NCI-H345 (cell line): ENCODE results near the gene ADARB2.

Experiments used
- DNase-seq: peaks from one replicate; lab custom pipeline; 2025; lab: John Stamatoyannopoulos, UW

Gene ADARB2

DNA sequence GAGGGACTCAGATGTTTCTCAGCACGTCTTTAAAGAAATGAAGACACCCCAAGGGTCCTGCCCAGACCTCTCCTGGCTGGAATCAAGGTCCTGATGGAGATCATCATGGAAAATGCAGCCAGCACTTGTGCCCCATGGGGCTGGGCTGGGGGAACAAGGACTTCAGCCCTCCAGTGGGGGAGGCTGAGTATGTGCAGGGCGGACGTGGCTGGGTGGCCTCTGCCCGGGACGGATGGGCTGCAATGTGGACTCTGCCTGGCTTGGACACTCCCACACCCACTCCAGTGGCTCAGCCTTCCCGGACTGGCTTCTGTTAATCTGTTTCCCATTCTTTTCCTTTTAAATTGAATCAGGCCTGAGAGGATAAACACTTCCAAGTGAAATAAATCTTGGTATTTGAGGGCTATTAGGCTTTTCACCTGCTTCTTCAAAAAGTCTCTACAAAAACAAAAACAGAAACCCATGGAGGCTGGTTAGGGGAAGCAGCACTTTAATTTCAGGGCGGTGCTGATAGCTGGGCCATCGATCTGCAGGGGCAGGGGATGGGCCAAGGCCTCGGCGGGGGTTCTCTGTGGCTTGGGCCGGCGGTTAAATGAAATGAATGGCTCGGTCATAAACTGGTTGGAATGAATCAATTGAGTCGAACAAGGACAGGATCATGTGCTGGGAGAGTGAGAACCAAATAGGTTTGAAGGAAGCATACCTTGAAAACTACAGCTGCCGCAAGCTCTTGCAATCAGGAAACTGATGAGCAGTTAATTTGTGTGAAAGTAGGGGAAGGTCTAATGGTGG lies 51.4 kb downstream of the ADARB2 start:
- DNase-seq = no peak

- DNase-seq = no peak
These were observed 52.3 kb downstream of the ADARB2 start for GRCh38 chr10:1684991-1685390.

GRCh38 chr10:1683649-1684048 lies 53.7 kb downstream of the ADARB2 start:
- DNase-seq = no peak

DNA sequence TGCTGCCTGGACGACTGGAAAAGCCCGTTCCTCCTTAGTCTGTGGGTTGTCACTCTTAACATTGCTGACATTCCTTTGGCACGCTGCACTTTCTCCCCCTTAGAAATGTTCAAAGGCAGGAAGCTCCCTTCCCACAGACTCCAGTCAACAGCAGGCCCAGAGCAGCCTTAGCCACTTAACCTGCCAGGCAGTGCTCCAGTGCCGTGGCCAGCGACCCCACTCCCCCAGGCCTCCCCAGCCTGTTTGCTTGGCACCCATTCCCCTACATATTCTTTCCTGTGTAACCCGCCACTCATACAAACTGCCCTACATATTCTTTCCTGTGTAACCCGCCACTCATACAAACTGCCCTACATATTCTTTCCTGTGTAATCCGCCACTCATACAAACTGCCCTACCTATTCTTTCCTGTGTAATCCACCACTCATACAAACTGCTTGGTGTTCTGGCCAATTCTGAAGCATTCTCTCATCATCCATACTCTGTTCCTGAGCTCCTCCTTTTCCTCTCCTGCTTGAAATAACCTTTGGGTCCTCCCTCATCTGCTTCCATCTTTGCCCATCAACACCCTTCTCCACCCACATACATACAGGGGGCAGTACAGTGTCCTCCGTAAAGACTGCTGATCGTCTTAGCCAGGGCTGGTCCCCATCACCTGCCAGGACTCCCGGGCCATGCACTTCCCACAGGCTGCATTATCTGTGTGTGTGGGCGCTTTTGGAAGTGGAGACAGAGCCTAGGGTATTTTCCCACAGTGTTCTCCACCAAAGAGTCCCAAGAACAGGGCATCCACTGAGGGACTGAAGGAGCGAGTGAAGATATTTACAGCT lies 57.3 kb downstream of the ADARB2 start:
- DNase-seq = no peak

DNA sequence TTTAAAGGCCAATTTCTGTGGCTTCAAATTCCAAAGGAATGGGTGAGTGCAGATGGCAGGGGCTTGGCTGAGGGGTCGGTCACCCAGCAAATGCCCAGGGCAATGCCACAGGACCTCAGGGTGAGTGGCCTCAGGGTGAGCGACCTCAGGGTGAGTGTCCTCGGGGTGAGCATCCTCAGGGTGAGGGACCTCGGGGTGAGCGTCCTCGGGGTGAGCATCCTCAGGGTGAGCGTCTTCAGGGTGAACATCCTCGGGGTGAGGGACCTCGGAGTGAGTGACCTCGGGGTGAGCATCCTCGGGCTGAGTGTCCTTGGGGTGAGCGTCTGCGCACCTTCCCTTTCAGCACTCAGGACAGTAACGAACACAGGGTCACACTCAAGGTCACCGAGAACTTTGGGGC lies 59.2 kb downstream of the ADARB2 start:
- no peak for DNase-seq

- peak; percentile 1 for DNase-seq
These were observed 59.9 kb downstream of the ADARB2 start for GRCh38 chr10:1677307-1677939.

DNA sequence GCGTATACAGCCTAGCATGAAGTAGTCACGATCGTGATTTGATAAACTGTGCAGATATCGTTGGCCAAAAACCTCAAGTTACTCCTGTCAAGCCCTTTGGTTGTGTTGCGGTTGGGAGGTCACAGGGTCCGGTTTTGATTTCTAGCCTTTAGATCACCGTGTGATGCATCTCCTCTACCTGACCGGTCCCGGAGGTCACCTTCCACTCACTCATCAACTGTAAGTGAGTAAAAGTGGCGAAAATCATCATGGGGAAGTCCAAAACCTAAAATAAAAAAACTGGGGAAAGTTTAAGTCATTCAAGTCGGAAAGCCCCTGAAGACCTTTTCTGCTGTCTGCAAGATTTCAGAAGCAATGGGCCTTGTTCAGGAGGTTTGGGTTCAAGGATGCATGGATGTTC lies 62.8 kb downstream of the ADARB2 start:
- no peak for DNase-seq

GRCh38 chr10:1673568-1674345 lies 63.6 kb downstream of the ADARB2 start:
- no peak for DNase-seq

DNA sequence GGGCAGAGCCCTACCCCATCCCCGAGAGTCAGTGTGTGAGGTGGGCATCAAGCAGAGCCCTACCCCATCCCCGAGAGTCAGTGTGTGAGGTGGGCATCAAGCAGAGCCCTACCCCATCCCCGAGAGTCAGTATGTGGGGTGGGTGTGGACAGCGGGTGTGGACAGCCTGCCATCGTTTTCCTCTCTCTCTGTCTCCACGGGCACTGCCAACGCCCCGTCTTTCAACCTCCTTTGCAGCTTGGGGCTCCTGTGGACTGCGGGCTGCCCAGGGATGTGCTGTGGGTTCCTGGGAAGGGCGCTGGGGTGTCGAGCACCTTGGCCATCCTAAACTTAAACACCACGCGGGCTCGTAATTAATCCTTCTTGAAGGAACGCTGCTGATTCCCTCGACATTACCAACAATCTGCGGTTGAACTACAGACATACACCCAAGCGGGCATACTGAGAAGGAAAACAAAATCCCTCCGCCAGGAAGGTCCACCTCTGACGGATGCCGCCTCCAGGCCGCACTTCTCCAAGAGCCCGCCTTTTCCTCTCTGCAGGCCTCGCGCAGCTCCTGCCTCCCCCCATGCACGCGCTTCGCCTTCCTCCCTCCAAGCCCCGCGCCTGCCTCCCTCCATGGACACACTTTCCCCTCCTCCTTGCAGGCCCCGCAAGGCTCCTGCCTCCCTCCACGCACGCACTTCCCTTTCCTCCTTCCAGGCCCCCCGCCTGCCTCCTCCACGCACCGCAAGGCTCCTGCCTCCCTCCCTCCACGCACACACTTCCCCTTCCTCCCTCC lies 65.1 kb downstream of the ADARB2 start:
- DNase-seq = no peak

DNA sequence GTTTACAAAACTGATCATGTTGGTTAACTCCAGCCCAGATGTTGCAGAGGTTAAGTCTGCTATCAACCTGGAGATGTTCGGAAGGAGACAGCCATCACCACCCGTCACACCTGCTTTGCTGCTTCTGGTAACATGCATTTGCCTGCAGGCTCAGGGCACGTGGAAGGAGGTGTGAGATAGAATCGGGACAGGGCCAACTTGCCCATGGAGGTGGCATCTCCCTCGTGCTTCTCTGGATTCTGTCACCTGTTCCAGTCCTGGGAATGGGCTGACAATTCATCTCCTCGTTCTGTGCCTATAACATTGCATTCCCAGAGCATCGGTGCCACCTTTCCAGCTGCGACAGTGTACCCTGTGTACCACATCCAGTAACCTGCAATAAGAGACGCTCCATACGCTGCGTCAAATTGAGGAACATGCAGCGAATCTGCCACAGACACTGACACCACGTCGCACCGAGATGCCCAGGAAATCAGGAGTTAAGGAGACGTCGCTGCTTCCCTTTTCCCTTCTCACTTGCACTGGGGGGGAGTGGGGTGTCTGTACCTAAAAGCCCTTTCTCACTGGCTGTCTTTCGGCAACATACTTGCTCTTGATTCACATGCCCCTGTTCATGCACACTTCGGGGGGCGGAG lies 65.8 kb downstream of the ADARB2 start:
- DNase-seq = no peak

DNA sequence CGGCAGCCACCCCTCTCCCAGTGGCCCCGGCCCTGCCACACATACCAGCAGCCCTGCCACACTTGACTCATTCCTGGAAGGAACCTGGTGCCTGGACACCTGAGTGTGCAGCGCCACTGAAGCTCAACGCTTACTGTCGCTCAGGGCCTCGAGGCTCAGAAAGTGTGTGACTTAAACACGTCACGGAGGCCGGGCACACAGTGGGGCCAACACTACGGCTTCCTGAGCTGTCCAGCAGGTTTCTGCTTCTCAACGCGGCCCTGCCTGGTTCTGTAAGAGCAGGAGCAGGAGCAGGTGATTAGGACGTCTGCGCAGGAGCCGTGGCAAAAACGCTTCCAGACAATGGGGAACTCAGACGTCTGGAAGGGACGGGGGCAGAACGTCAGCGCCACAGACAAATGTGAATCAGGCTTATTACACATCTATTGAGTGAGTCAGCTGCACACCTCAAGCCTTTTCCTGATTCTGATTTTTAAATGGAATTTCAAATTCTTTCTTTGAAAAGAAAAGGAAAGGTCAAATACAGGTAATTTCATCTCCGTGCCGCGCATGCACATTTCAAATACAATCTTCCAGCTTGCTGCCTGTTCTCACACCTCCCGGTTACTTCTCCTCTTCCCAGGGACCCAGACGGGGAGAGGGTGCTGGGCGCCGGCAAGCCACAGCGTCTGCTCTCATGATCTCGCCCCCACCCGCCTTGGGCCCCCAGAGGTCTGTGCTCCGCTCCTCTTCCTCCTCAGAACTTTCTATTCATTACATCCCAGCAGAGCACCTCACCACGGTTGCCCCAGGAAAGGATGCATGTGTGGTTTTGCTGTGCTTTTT lies 66.6 kb downstream of the ADARB2 start:
- DNase-seq = no peak

DNA sequence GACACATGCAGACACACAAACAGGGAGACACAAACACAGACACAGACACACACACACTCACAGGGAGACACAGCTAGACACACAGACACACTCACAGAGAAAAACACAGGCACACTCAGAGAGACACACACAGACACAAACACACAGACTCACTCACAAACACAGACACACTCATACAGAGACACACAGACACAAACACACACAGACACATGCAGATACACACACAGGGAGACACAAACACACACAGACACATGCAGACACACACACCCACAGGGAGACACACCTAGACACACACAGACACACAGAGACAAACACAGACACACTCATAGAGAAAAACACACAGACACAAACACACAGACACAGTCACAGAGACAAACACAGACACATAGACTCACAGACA lies 67.9 kb downstream of the ADARB2 start:
- no peak for DNase-seq

- DNase-seq = no peak
These were observed 68.9 kb downstream of the ADARB2 start for GRCh38 chr10:1668399-1668798.

GRCh38 chr10:1667392-1667791 lies 69.9 kb downstream of the ADARB2 start:
- DNase-seq = no peak

DNA sequence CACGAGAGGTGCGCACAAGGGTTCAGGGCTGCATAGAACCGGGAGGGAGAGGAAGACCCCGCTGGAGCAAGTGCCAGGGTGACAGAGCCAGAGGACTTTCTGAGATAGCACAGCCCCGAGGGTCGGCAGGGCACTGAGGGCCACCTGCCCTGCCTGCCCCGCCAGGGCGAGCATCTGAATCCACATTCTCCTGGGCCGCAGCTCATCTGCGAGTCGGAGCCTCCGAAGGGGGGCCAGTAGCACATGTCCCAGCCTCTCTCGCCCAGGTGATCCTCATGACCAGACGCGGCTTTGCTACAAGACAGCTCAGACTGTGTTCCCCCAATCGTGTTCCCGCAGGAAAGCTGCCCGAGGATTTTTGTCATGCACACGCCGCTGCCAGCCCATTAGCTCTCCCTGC lies 71.2 kb downstream of the ADARB2 start:
- DNase-seq = no peak

DNA sequence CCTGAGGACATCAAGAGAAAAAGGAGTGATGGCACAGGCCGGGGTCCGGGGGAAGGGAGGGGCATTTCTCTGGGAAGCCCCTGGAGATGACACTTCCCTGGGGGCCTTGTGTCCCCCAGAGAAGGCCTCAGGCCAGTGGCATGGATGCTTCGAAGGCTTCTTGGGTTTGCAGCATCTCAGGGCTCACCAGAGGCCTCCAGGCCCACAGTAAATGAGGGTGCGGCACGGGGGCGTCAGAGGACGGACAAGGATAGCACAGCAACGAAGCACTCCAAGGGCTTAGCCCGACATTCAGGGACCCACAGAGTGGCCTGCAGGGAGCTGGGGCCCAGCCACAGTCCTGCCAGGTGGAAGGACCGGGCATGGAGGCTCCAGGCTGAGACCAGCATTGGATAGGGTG lies 71.6 kb downstream of the ADARB2 start:
- no peak for DNase-seq

DNA sequence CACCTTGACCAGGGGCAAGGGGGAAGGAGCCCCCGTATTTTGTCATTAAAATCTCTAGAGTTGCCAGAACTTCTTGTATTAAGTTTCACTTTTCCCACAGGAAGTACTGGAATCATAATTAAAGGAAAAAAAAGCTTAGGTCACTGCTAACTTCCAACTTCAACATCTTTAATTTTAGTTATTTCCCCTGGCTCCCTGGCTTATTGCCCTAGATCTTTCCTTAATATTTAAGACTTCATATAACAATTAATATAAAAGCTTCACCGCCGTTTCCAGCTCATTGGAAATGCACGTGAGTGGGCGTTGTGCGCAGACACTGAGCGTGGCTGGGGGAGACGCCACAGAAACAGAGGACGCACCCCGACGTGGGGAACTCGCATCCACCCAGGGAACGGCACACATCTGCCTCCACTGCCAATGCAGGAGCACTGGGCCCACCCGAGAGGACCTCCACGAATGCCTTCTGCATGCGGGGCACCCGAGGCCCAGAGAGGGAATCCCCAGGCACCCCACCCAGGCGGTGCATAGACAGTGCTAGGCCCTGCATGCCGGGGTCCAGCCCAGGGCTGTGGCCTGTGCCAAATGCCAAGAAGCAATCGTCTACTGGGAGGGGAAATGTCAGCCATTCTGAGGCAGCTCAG lies 72.2 kb downstream of the ADARB2 start:
- DNase-seq = no peak

GRCh38 chr10:1664333-1664964 lies 72.9 kb downstream of the ADARB2 start:
- no peak for DNase-seq

DNA sequence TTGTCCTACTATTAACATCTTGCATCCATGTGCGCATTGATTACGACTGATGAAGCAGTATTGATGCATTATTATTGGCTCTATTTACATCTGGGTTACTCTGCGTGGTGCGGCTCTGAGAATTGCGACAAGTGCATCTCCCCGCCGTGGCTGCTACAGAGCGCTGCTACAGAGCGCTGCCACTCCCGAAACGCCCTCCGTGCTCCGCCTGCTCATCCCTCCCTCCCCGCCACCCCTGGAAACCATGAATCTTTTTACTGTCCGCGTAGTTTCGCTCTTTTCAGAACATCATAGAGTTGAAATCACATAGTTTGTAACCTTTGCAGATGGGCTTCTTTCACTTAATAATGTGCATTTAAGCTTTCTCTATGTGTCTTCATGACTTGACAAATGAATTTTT lies 74.1 kb downstream of the ADARB2 start:
- no peak for DNase-seq
